GM12801 (cell line): ENCODE measurements around the gene HEG1.

Experiments used
- TF ChIP-seq, protein P1 (sequence below): IDR thresholded peaks from one replicate; pipeline ENCODE4 v1.5.1; 2011; ENCODE audit warnings: control low read depth; ENCODE audit not compliant: insufficient read length; ENCODE audit errors: extremely low read depth

Gene HEG1

DNA sequence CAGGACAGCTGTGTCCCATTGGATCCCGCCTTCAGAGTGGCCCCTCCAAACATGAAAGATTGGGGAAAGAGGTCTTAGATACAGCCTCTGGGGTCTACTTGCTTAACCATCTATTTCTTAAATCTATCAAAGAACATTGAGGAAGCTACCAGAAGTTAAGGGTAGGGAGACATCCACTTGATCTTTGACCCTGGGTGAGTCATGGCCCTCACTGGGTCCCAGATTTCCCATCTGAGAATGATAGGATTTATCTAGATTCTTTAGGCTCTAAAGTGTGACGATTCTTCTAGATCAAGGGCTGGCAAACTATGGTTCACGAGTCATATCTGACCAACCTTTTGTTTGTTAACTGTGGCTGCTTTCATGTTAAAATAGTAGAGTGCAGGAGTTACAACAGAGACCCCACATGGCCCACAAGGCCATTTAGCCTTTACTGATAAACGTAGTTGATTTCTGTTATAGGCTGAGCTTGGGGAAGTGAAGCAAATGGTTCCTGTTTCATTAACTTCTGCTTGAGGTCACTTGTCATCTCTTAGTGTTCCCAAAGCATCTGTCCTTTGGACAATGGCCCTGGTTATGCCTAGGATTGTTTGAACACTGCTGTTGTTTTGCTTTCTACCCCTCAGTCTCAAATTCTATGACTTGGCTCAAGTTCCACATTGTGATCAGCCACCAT lies 129.2 kb downstream of the HEG1 start:
- TF ChIP-seq, protein P1, sequence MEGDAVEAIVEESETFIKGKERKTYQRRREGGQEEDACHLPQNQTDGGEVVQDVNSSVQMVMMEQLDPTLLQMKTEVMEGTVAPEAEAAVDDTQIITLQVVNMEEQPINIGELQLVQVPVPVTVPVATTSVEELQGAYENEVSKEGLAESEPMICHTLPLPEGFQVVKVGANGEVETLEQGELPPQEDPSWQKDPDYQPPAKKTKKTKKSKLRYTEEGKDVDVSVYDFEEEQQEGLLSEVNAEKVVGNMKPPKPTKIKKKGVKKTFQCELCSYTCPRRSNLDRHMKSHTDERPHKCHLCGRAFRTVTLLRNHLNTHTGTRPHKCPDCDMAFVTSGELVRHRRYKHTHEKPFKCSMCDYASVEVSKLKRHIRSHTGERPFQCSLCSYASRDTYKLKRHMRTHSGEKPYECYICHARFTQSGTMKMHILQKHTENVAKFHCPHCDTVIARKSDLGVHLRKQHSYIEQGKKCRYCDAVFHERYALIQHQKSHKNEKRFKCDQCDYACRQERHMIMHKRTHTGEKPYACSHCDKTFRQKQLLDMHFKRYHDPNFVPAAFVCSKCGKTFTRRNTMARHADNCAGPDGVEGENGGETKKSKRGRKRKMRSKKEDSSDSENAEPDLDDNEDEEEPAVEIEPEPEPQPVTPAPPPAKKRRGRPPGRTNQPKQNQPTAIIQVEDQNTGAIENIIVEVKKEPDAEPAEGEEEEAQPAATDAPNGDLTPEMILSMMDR = no peak

DNA sequence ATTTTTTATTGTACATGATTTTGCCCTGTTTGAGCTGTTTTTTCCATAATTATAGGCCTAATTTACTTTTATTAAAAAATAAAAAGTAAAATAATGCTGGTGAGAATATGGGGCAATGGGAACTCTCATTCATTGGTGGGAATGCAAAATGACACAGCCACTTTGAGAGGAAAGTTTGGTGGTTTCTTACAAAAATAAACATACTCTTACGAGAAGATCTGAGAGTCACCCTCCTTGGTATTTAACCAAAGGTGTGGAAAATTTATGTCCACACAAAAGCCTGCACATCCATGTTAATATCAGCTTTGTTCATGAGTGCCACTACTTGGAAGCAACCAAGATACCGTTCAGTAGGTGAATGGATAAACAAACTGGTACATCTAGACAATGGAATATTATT lies 131.1 kb downstream of the HEG1 start:
- TF ChIP-seq, protein P1 = no peak

DNA sequence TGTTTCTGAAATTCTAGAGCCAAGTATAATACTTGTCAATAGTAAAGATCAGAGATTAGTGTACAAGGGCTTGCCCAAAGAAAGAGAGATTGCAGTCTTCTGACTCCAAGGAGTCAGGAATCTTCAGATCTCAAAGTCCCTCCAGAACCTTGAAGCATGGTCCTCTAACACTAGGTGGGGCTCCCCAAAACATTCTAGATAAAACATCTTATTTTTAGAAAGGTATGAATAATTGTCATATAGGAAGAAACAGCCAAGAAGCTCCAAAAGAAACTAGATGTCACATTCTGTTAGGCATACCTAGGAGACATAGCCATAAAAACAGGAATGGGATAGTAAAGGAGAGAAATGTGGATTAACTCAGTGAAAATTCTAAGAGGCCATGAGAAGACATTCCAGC lies 132.0 kb downstream of the HEG1 start:
- TF ChIP-seq, protein P1 = no peak

DNA sequence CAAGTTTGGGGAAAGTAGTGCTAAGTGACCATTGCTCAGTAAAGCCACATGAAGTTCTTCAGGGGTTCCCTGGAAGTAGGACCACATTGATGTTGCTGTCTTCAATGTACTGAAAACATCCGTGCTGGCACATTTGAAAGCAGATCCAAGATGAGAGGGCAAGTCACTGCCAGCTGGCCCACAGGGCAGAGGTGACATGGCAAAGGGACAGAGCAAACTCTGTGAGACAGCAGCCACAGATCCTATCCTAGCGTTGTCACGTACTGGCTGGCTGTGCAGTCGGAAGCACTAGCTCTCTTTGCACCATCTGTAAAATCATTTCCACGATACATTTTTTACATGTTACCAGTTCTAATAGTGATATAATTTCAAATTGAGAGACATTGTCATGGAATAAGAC lies 135.1 kb downstream of the HEG1 start:
- TF ChIP-seq, protein P1 = no peak

DNA sequence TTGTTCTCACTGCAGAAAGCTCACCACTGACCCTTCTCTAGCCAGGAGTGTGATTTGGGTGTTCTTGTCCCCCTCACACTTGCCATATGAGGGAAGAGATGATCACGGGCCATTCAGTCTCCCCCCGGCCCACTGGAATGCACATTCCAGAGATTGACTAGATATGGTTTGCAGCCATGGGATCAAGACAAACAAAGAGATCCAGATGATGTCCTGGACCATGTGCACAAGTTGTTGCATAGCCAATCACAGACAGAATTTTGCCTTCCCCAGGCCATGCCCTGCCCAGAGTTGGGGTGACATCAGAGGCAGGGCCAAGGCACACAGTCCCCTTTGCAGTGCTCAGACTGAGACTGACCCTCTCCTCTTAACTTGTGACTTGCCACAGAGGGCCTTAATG lies 136.0 kb downstream of the HEG1 start:
- TF ChIP-seq, protein P1 = no peak

DNA sequence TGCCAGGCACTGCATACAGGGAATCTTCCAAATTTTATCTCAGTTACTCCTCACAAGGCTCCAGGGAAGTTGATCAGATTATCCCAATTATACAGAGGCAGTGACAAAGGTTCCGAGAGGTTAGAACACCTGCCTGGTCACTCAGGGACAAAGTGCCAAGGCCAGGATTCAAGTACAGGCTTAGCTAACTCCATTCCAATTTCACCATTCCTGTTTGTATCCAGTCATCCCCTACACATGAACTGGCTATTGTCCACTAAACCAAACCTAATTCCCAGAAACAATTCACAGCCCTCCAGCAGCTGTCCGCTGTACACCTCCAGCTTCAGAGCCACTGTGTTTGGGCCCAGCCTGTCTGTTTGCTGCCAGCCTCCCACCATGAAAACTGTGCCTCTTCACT lies 137.3 kb downstream of the HEG1 start:
- TF ChIP-seq, protein P1 = no peak

DNA sequence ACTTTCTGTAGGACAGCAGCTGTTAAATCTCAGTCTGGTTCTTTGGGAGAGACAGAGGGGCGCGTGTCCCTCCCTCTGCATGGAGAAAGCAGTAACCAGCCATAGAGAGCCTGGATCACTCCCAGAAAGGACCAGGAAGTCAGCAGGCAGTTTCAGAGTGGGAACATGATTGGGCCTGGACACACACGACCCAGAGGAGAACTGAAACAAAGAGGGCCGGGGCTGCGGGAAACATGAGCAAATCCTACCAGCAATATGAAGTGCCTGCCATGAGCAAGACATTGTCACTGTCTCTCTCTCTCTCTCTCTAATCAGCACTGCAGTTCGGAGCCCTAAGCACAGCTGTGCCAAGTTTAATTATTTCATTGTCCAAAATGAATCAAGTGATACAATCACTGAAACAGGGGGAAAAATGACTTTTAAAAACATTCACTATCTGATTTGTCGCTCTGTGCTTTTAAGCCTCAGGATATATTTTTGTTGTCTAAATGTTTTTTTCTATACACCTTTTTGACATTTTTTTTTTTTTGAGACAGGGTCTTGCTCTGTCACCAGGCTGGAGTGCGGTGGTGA lies 138.9 kb downstream of the HEG1 start:
- TF ChIP-seq, protein P1 = no peak
